A673 (cell line): ENCODE measurements around the gene PAM16. TPM values are rescaled to one million over a fixed set of nuclear protein-coding genes. Genes with fewer than 3 reads are reported as not detected.

ENCODE experiments used
- BruUV-seq: library from RNA; stranded (reverse); fragments of 400-500 nt; replicated peaks from 2 replicates; lab custom pipeline; 2021; lab: Mats Ljungman, UMichigan
- CTCF ChIA-PET: fragments of 300-600 bp; sonication (Branson Sonifier 250); formaldehyde crosslinking; loops from one replicate; lab custom pipeline; 2022; ENCODE audit warnings: antibody characterized with exemption; lab: Charles Lee
- POLR2A ChIA-PET: fragments of 300-600 bp; sonication (Branson Sonifier 250); formaldehyde crosslinking; loops from one replicate; lab custom pipeline; 2022; ENCODE audit warnings: antibody characterized with exemption; ENCODE audit not compliant: low non-redundant PET; lab: Charles Lee
- DNase-seq: peaks from one replicate; pipeline ENCODE4 v3.0.0-alpha.2; 2015; ENCODE audit warnings: low spot score
- H3K27ac ChIP-seq: fragments of 200-600 bp; sonication (generic); 2 replicates; pipeline ENCODE4 v1.5.1; 2016; ENCODE audit warnings: mixed run types, low read depth, mild to moderate bottlenecking, mixed read lengths, antibody characterized with exemption, low read length; ENCODE audit not compliant: poor library complexity, severe bottlenecking
- H3K27me3 ChIP-seq: fragments of 200-600 bp; sonication (generic); replicated peaks from 2 replicates; pipeline ENCODE4 v1.6.1; 2017; ENCODE audit warnings: mixed run types, low read depth, mild to moderate bottlenecking, mixed read lengths, antibody characterized with exemption, low read length; ENCODE audit not compliant: insufficient read depth, poor library complexity
- H3K36me3 ChIP-seq: fragments of 200-600 bp; sonication (generic); 2 replicates; pipeline ENCODE4 v1.6.1; 2016; ENCODE audit warnings: mixed run types, mild to moderate bottlenecking, mixed read lengths, antibody characterized with exemption, low read length; ENCODE audit not compliant: insufficient read depth, poor library complexity, severe bottlenecking
- H3K4me1 ChIP-seq: fragments of 200-600 bp; sonication (generic); 2 replicates; pipeline ENCODE4 v1.6.1; 2017; ENCODE audit warnings: mixed run types, mild to moderate bottlenecking, mixed read lengths, antibody characterized with exemption, low read length; ENCODE audit not compliant: insufficient read depth, poor library complexity, severe bottlenecking
- H3K4me3 ChIP-seq: fragments of 200-600 bp; sonication (generic); 2 replicates; pipeline ENCODE4 v1.5.1; 2016; ENCODE audit warnings: low read depth, mixed run types, mild to moderate bottlenecking, mixed read lengths, low read length; ENCODE audit not compliant: poor library complexity, severe bottlenecking
- H3K9me3 ChIP-seq: fragments of 200-600 bp; sonication (generic); 2 replicates; pipeline ENCODE4 v1.6.1; 2016; ENCODE audit warnings: mixed run types, low read depth, mild to moderate bottlenecking, mixed read lengths, antibody characterized with exemption, low read length; ENCODE audit not compliant: poor library complexity, severe bottlenecking
- CTCF ChIP-seq: fragments of 300-800, 200-600 bp; sonication (generic); conservative IDR thresholded peaks from 2 replicates; pipeline ENCODE4 v1.5.1; 2017; ENCODE audit warnings: low read depth, mild to moderate bottlenecking, antibody characterized with exemption, low read length, moderate library complexity, mixed read lengths
- EZH2 ChIP-seq: fragments of 200-600 bp; sonication (generic); IDR thresholded peaks from 2 replicates; pipeline ENCODE4 v1.6.1; 2017; ENCODE audit warnings: borderline replicate concordance, low read depth, mild to moderate bottlenecking, mixed read lengths, antibody characterized with exemption, low read length; ENCODE audit not compliant: poor library complexity, severe bottlenecking
- intact Hi-C: fragments of 100-400 bp; cut with micrococcal nuclease; formaldehyde crosslinking; loops from one replicate; pipeline ENCODE4 v1.10.0; 2022; ENCODE audit not compliant: unreplicated experiment
- total RNA-seq: library from RNA; stranded (reverse); gene quantifications from 2 replicates; pipeline ENCODE4 v1.2.3, GENCODE V29; 2021

Gene PAM16
- total RNA-seq, 1 experiment from 2014 or later = 90.3 TPM

- Histone ChIP-seq H3K27me3 (no peaks in the 10 kb centered on the region), H3K27ac (no peak overlapping the region), H3K9me3 (no peaks in the 10 kb centered on the region), H3K4me3 (no peak overlapping the region), H3K36me3 (no peaks in the 10 kb centered on the region), H3K4me1 (no peaks in the 10 kb centered on the region)
- BruUV-seq = no TSS peak
- DNase-seq = no peak
- POLR2A ChIA-PET = interaction anchor here (0.6 kb wide), 1 partner anchor 21 kb away, joined by 4 read pairs; no protein-coding TSS in a partner anchor
- TF ChIP-seq CTCF = no peak
- TF ChIP-seq EZH2 = no peak
- intact Hi-C loops = no loop called here
- CTCF ChIA-PET = no interaction called here
These were observed 13.3 kb upstream of the PAM16 start for GRCh38 chr16:4364196-4365013.

GRCh38 chr16:4362476-4363135 is 11.5 kb upstream of the PAM16 start:
- intact Hi-C loops = no loop called here
- no peaks in the 10 kb centered on the region for H3K9me3 ChIP-seq
- H3K27me3 ChIP-seq = no peaks in the 10 kb centered on the region
- no TSS peak for BruUV-seq
- H3K4me1 ChIP-seq = no peaks in the 10 kb centered on the region
- H3K27ac ChIP-seq = no peak overlapping the region
- TF ChIP-seq EZH2 (no peak), CTCF (no peak)
- ChIA-PET CTCF (no interaction called here), POLR2A (no interaction called here)
- no peak overlapping the region for H3K4me3 ChIP-seq
- no peak for DNase-seq
- no peaks in the 10 kb centered on the region for H3K36me3 ChIP-seq

- CTCF ChIA-PET = no interaction called here
- POLR2A ChIA-PET = no interaction called here
- TF ChIP-seq EZH2 (no peak), CTCF (no peak)
These were observed 10.8 kb upstream of the PAM16 start for GRCh38 chr16:4361944-4362311.

More at GRCh38 chr16:4361944-4362311, 10.8 kb upstream of the PAM16 start:
- intact Hi-C loops = no loop called here
- no TSS peak for BruUV-seq
- no peaks in the 10 kb centered on the region for H3K9me3 ChIP-seq
- DNase-seq = no peak
- H3K4me3 ChIP-seq = no peak overlapping the region
- no peaks in the 10 kb centered on the region for H3K27me3 ChIP-seq
- H3K36me3 ChIP-seq = no peaks in the 10 kb centered on the region
- no peaks in the 10 kb centered on the region for H3K4me1 ChIP-seq
- H3K27ac ChIP-seq = no peak overlapping the region
